ENCODE measurements around the gene TMEM184A. TPM values are rescaled to one million over a fixed set of nuclear protein-coding genes. Genes with fewer than 3 reads are reported as not detected.

Gene TMEM184A
- total and polyA plus RNA-seq, 2 of the 13 experiments (the other 11 are each of a cell fraction or from before 2014, with no cell fraction given), result 9.5 to 20.4 TPM

DNA sequence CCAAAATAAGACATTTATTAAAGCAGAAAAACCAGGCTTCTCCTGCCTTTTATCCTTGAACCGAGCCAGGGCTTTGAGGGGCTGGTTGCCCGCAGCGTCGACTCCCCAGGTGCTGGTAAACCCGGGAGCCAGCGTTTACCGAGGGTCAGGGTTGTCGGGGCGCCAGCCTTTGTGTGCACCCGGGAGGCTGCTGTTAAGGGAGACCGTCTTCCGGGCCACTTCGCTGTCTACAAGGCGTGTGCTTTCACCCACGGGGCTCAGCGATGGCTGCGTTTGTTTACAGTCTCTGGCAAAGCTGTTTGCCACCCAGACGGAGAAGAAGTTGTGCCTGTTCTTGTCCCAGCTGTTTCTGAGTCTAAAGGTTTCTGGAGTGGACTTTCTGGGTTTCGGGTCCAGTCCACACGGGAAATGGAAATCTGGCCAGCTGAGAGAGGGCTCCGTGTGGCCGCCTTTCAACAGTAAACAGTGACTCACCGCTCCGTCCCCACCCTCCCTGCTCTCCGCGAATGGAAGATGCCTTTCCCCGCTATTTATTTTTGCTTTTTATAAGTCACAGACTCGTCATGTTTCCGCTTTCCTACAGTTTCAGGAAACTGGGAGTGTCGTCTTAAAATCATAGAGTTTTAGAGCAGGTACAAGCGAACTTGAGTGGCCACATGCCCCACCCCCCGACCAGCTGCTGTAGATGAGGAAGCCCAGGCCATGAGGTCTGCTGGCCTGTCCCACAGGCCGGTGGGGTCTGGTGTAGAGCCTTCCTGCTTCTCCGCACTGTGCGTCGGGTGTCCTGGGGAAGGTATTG lies 23.4 kb downstream of the TMEM184A start (continued):
- TF ChIP-seq ZNF337 (CRISPR knock-in tag; IDR thresholded peaks at IDR 0.05; ENCODE audit: borderline replicate concordance, low read depth), result no peak
- TF ChIP-seq POLR2A (IDR thresholded peaks at IDR 0.05; ENCODE audit: insufficient read depth in 1 of 2, low read depth in 2 of 2, low read length in 2 of 2), result peak in 1 of 2 experiments; percentile 25; a peak in 1 of 4 replicates
- no peak for TF ChIP-seq ZUFSP (CRISPR knock-in tag; IDR thresholded peaks at IDR 0.05; ENCODE audit: borderline replicate concordance)
- no peak for TF ChIP-seq NKX3-1 (CRISPR knock-in tag; IDR thresholded peaks at IDR 0.05)
- TF ChIP-seq ZNF496 (CRISPR knock-in tag; IDR thresholded peaks at IDR 0.05; ENCODE audit: insufficient replicate concordance), result no peak
- TF ChIP-seq ZNF362 (CRISPR knock-in tag; IDR thresholded peaks at IDR 0.05; ENCODE audit: borderline replicate concordance), result no peak
- TF ChIP-seq ZNF142 (CRISPR knock-in tag; IDR thresholded peaks at IDR 0.05), result no peak
- TF ChIP-seq ZNF124 (CRISPR knock-in tag; IDR thresholded peaks at IDR 0.05), result no peak
- TF ChIP-seq SYNCRIP (IDR thresholded peaks at IDR 0.05; ENCODE audit: insufficient read depth, low read depth, low read length), result no peak
- no peak for TF ChIP-seq SIX1 (CRISPR knock-in tag; IDR thresholded peaks at IDR 0.05; ENCODE audit: borderline replicate concordance)
- TF ChIP-seq TEF (CRISPR knock-in tag; IDR thresholded peaks at IDR 0.05), result no peak
- no peak for TF ChIP-seq NFE2 (CRISPR knock-in tag; IDR thresholded peaks at IDR 0.05)
- no peak for TF ChIP-seq ZFYVE20 (CRISPR knock-in tag; IDR thresholded peaks at IDR 0.05; ENCODE audit: borderline replicate concordance, low read depth)
- TF ChIP-seq IRF9 (CRISPR knock-in tag; IDR thresholded peaks at IDR 0.05; ENCODE audit: borderline replicate concordance), result no peak
- TF ChIP-seq, protein P1, sequence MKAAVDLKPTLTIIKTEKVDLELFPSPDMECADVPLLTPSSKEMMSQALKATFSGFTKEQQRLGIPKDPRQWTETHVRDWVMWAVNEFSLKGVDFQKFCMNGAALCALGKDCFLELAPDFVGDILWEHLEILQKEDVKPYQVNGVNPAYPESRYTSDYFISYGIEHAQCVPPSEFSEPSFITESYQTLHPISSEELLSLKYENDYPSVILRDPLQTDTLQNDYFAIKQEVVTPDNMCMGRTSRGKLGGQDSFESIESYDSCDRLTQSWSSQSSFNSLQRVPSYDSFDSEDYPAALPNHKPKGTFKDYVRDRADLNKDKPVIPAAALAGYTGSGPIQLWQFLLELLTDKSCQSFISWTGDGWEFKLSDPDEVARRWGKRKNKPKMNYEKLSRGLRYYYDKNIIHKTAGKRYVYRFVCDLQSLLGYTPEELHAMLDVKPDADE (CRISPR knock-in tag; IDR thresholded peaks at IDR 0.05), result no peak
- no peak for TF ChIP-seq ZNF138 (CRISPR knock-in tag; IDR thresholded peaks at IDR 0.05; ENCODE audit: low read depth)

Data from HepG2 (cell line).